Measurements from ENCODE around the gene HAVCR1. TPM values are rescaled to one million over a fixed set of nuclear protein-coding genes. Genes with fewer than 3 reads are reported as not detected.
"Not testable (repeated sequence)": the region's sequence is repeated elsewhere in the genome, so short reads cannot be mapped to it uniquely, and the experiment has no call there.

Gene HAVCR1
- total and polyA plus RNA-seq, 2 of the 13 experiments (the other 11 are each of a cell fraction or from before 2014, with no cell fraction given), result 0.93 to 12.3 TPM

DNA sequence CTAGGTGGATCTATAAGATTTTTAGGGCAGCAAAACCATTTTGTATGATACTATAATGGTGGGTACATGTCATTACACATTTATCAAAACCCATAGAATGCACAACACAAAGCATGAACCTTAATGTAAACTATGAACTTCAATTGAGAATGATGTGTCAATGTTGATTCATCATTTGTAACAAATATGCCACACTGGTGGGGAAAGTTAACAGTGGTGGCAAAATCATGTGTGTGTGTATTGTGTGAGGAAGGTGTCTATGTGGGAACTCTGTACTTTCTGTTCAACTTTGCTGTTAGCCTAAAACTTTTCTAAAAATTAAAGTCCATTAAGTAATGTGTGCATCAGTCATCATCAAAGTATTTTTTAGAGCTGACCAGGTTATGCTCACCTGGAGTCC lies 38.9 kb downstream of the HAVCR1 start:
- TF ChIP-seq ZNF878 (CRISPR knock-in tag; IDR thresholded peaks at IDR 0.05), result no peak
- no peak for TF ChIP-seq NFE2L2 (IDR thresholded peaks at IDR 0.05; ENCODE audit: low read length)
- no peak for TF ChIP-seq BRD4 (CRISPR knock-in tag; IDR thresholded peaks at IDR 0.05)

DNA sequence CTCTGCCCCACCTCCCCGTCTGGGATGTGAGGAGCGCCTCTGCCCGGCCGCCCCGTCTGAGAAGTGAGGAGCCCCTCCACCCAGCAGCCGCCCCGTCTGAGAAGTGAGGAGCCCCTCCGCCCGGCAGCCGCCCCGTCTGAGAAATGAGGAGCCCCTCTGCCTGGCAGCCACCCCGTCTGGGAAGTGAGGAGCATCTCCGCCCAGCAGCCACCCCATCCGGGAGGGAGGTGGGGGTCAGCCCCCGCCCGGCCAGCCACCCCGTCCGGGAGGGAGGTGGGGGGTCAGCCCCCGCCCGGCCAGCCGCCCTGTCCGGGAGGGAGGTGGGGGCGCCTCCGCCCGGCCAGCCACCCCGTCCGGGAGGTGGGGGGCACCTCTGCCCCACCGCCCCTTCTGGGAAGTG lies 44.8 kb downstream of the HAVCR1 start:
- 80% methylated on average over 1 of the region's 28 CpGs for WGBS (ENCODE audit: low lambda C conversion rate)
- POLR2A ChIA-PET, result not testable (repeated sequence)

More for the DNA sequence above, 38.9 kb downstream of the HAVCR1 start:
- no peak for ATAC-seq
- in situ Hi-C loops (cut with HindIII; ENCODE audit: extremely low pct_ligation_motif_present, low pct_unique_long_range_greater_than_20kb), result no loop called here
- no peak overlapping the region for H3K9ac ChIP-seq (ENCODE audit: insufficient read depth, low read depth, low read length)
- H2AFZ ChIP-seq (ENCODE audit: low read length), result no peak overlapping the region
- BruUV-seq (replicated peaks), result no TSS peak
- H3K4me3 ChIP-seq (replicated peaks in 1 of 3; ENCODE audit: insufficient read depth in 1 of 3, low read depth in 2 of 3, low read length in 3 of 3), result no peak overlapping the region
- intact Hi-C loops (cut with micrococcal nuclease; ENCODE audit: unreplicated experiment), result no loop called here
- no peaks in the 10 kb centered on the region for H3K36me3 ChIP-seq (replicated peaks in 1 of 2; ENCODE audit: control insufficient read depth in 1 of 2, insufficient read depth in 2 of 2, low read length in 2 of 2)
- CTCF ChIA-PET (ENCODE audit: low intra/inter-chr PET ratio, low total read pairs), result no interaction called here
- no peak overlapping the region for H3K4me2 ChIP-seq (ENCODE audit: low read depth, low read length)
- DNase-seq (ENCODE audit: low spot score), result no peak
- no peak for FAIRE-seq
- POLR2A ChIA-PET, result no interaction called here
- no peaks in the 10 kb centered on the region for H3K27me3 ChIP-seq (ENCODE audit: control insufficient read depth in 1 of 2, insufficient read depth in 2 of 2, low read length in 2 of 2)
- no peak overlapping the region for H3K27ac ChIP-seq (ENCODE audit: extremely low read length, insufficient read depth, low read length)
- peaks cover 11% of the 10 kb centered on the region for H3K4me1 ChIP-seq (ENCODE audit: insufficient read depth, low read length)
- H3K79me2 ChIP-seq (ENCODE audit: insufficient read depth, low read length), result no peaks in the 10 kb centered on the region
- peaks cover 12% of the 10 kb centered on the region for H3K9me3 ChIP-seq (ENCODE audit: low read length)
- H4K20me1 ChIP-seq (ENCODE audit: insufficient read depth, low read length), result no peaks in the 10 kb centered on the region

More for the DNA sequence above, 44.8 kb downstream of the HAVCR1 start:
- H3K9ac ChIP-seq (ENCODE audit: insufficient read depth, low read depth, low read length); intact Hi-C loops (cut with micrococcal nuclease; ENCODE audit: unreplicated experiment); H3K36me3 ChIP-seq (replicated peaks in 1 of 2; ENCODE audit: control insufficient read depth in 1 of 2, insufficient read depth in 2 of 2, low read length in 2 of 2); BruUV-seq (replicated peaks); DNase-seq (ENCODE audit: low spot score); H4K20me1 ChIP-seq (ENCODE audit: insufficient read depth, low read length); H2AFZ ChIP-seq (ENCODE audit: low read length); H3K79me2 ChIP-seq (ENCODE audit: insufficient read depth, low read length); in situ Hi-C loops (cut with HindIII; ENCODE audit: extremely low pct_ligation_motif_present, low pct_unique_long_range_greater_than_20kb); ATAC-seq; H3K4me3 ChIP-seq (replicated peaks in 1 of 3; ENCODE audit: insufficient read depth in 1 of 3, low read depth in 2 of 3, low read length in 3 of 3); H3K4me1 ChIP-seq (ENCODE audit: insufficient read depth, low read length); H3K4me2 ChIP-seq (ENCODE audit: low read depth, low read length); H3K27ac ChIP-seq (ENCODE audit: extremely low read length, insufficient read depth, low read length); CTCF ChIA-PET (ENCODE audit: low intra/inter-chr PET ratio, low total read pairs); FAIRE-seq; H3K27me3 ChIP-seq (ENCODE audit: control insufficient read depth in 1 of 2, insufficient read depth in 2 of 2, low read length in 2 of 2): not testable (repeated sequence)
- H3K9me3 ChIP-seq (ENCODE audit: low read length), result peaks cover 12% of the 10 kb centered on the region
